Activated T-cell treated with anti-CD3 and anti-CD28 coated beads, Interleukin-2, amount 50 U/mL, for 48 hours (primary cell): Measurements from ENCODE around the gene FFAR2.
"Not testable (repeated sequence)": the region's sequence is repeated elsewhere in the genome, so short reads cannot be mapped to it uniquely, and the experiment has no call there.

Experiments
- DNase-seq, 2 experiments: peaks; one replicate each; pipeline ENCODE4 v3.0.0-alpha.2; 2020

Gene FFAR2

DNA sequence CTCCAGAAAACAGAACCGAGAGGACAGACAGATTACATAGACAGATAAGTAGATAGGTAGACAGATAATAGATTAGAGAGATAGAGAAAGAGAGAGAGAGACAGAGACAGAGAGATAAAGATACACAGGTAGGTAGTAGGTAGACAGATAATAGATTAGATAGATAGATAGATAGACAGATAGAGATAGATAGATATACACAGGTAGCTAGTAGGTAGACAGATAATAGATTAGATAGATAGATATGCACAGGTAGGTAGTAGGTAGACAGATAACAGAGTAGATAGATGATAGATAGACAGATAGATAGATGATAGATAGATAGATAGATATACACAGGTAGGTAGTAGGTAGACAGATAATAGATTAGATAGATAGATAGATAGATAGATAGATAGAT lies 10.1 kb downstream of the FFAR2 start:
- no peak for DNase-seq

DNA sequence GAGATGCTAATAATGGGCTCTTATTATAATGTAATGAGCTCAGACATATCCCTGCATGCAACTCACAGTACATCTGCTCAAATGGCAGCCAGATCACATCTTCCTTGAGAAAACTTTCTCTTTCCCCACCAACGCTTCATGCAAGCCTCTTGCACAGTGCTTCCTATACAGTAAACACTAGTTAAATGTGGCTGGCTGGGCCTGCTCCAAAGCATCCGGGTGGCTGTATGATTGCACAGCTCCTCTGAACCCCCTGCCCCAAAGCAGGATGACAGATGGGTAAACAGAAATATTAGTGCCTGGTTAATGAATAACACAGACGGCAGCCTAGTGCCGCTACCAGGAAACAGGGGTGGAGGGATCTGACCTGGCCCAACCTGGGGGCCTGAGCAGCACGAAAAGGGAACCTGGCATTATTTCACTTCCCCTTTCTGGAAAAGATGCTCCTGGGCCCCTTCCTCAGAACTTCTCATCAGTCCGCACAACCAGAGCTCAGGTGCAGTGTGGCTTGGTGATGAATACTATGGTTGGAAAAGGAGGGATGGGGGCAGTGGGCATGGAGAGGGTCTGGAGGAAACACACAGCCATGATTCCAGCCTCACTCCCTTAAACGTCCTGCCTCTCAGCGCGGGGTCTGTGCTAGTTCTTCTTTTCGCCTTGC lies 10.8 kb downstream of the FFAR2 start:
- no peak for DNase-seq

DNA sequence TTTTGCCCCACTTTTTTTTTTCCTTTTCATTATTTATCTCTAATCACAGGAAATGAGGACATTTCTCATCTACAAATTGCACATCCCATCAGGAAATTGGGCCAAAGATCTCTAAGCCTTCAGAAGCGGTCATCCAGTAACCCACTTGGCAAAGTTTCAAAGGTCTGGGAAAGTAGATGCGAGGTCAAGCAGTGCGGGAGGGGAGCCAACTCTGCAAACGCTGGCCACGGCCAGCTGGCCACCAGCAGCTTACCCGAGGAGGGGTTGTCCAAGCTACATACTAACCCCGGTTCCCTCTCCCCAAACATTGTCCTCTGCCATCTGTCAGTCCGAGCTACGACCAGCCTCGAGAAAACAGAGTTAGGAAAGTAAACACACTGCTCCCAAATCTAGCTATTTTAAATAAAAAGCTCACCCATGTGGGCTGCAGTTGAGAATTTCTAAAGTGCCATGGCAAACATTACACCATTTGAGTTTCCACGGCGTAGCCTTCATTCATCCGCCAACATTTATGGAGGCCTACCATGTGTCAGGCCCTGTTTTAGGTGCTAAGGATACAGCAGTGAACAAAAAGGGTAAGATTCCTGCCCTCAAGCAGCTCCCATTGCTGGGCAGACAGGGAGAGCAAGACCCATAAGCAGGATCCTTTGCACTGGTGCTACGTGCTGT lies 11.5 kb downstream of the FFAR2 start:
- DNase-seq = no peak

DNA sequence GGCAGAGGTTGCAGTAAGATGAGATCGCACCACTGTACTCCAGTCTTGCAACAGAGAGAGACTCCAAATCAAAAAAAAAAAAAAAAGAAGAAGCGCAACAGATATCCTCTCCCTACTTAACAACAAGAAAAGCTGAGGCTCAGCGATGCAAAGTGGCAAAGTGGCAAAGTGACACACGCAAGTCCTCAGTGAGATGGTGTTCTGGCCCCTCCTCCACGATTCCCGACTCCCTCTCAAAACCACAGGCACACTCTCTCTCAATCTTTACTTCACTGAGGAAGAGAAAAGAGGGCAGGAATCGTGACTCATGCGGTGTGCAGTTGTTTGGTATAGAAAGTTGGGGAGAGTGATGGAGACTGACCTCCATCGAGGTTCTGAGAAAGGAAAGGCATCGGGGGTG lies 12.6 kb downstream of the FFAR2 start:
- no peak for DNase-seq

DNA sequence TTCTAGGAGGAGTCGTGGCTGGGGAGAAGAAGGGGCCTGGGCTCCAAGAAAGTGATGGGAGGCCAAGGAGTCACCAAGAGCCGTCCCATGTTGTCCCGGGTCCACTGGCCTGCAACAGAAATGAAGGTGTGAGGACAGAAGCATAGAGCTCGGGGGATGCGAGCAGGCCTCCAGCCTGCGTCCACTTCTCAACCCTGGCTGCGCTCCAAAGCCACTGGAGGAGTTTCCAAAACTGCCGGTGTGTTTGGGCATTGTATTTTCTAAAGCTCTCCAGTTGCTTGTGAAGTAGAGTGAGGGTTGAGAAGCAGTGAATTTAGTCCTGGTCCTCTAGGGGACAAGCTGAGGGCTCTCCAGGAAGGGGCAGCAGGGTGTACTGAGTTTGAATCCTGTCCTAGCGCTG lies 13.0 kb downstream of the FFAR2 start:
- no peak for DNase-seq

DNA sequence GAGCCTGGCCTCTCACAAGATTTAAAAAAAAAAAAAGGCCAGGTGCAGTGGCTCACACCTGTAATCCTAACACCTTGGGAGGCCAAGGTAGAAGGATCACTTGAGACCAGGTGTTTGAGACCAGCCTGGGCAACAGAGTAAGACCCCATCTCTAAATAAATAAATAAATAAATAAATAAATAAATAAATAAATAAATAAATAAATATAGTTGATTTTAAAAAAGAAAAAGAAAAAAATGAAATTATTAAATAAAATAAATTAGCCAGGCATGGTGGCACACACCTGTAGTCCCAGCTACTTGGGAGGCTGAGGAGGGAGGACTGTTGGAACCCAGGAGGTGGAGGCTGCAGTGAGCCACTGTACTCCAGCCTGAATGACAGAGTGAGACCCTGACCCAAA lies 13.7 kb downstream of the FFAR2 start:
- DNase-seq = not testable (repeated sequence)

DNA sequence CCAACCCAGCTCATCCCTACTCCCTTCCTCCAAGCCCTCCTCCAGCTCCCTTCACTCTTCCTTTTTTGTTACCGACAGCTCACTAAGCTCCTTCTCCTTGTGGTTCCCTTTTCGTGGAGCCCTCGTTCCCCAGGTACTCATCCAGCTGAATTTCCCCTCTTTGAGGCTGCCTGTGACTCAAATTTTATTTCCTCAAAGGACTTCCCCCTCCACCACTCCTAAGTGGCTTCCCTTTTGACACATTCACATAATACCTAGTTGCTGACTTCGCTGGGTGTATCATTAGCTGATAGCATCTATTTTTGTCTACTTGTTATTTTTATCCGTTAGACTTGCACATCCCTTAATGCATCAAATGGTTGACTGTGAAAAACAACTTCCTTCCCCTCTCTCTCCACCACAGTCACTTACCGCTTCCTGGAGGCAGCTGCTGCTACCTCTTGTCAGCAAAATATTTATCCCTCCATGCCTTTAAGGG lies 14.5 kb downstream of the FFAR2 start:
- peak in 1 of 2 experiments; percentile 28 for DNase-seq

DNA sequence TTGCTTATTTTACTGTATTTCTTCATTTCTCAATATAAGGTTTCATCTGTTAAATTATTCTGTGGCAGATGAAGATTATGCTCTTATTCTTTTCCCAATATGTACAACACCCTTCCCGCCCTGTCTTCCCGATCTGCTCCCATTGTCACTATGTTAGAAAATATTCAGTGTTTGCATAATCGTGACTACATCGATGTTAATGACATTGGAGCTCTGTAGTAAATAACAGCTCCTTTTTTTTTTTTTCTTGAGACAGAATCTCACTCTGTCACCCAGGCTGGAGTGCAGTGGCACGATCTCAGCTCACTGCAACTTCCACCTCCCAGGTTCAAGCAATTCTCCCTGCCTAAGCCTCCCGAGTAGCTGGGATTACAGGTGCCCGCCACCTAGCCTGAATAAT lies 14.9 kb downstream of the FFAR2 start:
- not testable (repeated sequence) for DNase-seq

DNA sequence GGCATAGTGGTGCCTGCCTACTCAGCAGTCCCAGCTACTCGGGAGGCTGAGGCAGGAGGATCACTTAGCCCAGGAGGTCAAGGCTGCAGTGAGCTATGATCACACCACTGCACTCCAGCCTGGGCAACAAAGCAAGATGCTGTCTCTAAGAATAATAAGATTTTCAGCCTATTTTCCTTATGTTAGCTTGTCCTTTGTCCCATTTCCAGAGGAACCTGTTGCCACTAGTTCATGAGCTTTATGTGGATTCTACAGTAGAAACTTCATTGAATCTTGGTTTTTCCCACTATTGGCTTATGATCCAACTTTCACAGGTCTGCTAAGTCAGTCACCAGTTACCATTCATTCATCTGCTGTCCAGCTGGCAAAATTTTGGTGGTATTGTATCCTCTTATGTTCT lies 18.2 kb downstream of the FFAR2 start:
- DNase-seq = no peak

DNA sequence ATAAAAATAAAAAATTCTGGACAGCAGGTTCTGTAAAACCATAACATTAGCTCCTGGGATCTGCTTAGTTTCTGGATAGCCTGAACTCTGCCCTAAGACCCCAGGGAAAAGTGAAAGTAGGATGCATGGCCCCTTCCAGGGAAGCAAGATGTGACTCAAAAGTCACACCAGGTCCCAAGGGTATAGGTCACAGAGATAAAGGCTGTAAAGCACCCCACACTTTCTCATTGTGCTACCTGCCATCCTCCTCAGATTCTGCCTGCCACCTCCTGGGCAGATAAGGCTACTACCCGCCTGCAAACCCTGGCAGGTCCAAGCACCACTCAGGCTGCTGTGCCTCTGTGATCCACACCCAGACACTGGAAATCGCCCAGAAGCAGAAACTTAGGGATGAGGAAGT lies 20.6 kb downstream of the FFAR2 start:
- peak; percentile 68 to 75 for DNase-seq

DNA sequence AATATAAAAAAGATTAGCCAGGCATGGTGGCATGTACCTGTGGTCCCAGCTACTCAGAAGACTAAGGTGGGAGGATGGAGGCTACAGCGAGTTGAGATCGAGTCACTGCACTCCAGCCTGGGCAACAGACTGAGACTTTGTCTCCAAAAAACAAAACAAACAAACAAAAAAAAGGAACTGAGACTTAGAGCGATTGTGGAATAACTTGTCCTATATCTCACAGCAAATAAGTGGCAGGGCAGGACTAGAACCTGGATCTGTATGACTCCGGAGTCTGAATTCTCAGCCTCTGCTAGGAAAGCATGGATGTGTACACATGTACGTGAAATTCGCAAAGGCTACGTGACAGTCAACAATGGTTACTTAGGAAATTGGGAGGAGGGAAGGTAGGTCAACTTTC lies 22.1 kb downstream of the FFAR2 start:
- no peak for DNase-seq

DNA sequence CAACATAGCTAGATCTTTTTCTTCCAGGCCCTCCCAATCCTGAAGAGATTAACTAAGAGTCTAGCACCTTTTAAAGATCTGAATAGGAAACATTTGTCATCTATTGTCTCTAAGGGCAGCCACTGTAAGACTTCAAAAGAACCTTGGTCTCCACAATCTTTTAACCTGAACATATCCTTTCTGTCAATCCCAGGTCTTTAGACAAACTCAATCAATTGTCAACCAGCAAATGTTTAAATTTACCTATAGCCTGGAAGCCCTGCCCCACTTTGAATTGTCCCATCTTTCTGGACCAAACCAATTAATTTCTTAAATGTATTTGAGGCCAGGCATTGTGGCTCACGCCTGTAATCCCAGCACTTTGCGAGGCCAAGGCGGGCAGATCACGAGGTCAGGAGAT lies 23.0 kb downstream of the FFAR2 start:
- not testable (repeated sequence) for DNase-seq

DNA sequence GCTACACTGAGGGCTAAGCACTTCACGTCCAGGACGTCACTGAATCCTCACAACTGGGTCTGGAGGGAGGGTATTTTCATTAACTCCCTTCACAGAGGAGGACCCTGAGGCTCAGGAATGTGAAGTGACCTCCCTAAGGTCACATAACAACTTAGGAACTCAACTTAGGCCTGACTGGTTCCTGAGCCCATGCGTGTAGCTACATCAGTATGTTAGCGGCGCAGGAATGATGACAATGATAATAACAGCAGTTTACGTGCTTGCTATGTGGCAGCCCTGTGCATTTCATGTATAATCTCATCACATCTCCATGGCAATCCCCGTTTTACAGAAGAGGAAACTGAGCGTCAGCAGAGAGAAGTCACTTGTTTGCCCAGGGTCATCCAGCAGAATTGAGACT lies 23.9 kb downstream of the FFAR2 start:
- no peak for DNase-seq

DNA sequence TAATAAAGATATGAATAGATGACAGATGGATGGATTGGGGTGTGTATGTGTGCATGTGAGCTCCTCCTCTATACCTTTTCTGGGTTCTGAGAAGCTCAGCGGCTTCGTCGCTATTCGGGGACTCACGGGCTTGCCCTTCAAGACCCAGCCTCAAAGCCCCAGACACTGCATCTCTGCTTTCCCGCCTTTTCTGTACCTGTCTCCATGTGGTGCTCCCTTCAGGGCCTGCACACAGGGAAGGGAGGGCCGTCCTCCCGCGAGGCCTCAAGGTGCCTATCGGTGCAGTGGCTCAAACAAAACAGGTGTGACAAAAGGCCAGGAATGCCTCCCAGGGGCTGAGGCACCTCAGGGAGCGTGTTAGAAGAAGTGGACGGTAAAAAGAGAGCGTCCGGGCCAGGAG lies 26.0 kb downstream of the FFAR2 start:
- no peak for DNase-seq

DNA sequence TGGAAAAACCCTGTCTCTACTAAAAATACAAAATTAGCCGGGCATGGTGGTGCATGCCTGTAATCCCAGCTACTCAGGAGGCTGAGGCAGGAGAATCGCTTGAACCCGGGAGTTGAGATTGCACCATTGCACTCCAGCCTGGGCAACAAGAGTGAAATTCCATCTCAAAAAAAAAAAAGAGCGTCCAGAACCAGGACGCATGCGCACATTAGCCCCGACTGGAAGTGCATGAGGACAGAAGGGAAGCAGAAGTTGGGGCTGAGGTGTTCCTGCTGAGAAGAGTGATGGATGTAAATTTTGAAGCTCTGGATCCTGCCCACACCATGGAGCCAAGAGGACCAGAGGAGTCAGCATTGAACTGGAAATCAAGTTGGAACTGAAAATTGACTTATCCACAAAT lies 26.5 kb downstream of the FFAR2 start:
- not testable (repeated sequence) for DNase-seq

DNA sequence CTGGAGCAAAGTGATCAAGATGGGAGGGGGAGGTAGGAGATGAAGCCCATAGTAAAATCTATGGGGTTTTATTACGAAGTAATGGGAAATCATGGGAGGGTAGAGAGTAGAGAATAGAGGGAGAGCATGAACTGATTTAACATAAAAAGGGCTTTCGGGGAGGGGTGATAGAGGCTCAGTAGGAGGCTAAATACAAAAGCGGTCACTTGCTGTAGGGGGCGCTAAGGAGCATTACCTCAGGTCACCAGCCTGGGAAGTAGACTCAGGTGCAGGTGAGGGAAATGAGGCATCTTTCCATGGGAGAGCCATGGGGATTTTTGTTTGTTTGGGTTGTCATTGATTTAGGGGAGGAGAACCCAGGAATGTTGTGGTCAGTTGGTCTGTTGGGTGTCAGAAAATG lies 28.1 kb downstream of the FFAR2 start:
- peak; percentile 33 to 45 for DNase-seq

DNA sequence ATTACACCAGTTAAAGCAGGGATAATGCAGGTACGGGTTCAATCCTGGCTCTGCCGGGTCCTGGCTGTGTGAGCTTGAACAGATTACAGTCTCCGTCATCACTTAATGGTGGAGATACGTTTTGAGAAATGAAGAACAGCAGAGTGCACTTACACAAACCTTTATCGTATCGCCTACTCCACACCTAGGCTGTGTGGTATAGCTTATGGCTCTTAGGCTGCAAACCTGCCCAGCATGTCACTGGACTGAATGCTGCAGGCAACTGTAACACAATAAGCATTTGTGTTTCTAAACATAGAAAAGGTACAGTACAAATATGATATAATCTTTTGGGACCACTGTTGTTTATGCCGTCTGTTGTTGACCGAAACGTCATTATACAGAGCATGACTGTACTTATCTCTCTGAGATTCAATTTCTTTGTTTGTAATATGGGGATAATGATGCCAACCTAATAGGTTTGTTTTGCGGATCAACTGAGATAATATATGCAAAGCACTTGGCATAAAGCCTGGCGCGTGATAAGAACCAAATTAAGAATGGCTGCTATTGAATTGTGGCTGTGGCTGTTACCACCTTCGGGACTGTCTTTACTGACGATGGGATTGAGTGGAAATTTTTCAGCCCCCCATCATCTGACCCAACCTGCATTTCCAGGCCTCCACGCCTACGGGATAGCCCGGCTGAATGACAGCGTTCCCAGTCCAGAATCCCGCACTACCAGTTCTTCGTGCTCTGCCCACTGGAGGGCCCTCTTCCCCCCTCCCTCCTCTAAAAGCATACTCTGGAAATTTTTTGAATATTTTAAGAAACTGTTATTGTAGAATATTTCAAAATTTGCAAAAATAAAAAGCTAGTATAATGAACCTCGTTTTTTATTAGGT lies 31.0 kb downstream of the FFAR2 start:
- DNase-seq = no peak

DNA sequence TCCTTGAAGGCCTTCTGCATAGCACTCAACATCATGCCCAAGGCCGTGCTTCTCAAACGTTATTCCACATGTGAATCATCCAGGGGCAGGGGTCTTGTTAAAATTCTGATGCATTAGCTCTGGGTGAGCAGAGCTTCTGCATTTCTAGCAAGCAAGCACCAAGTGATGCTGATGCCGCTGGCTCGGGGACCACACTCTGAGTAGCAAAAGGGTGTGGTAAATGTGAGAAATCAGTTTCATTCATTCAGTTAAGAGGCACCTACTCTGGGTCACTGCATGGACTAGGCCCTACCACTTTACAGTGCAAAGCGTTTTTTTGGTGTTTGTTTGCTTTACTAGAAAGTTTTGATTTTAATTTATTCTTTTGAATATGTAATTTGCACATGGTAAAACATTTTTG lies 35.0 kb downstream of the FFAR2 start:
- DNase-seq = no peak

DNA sequence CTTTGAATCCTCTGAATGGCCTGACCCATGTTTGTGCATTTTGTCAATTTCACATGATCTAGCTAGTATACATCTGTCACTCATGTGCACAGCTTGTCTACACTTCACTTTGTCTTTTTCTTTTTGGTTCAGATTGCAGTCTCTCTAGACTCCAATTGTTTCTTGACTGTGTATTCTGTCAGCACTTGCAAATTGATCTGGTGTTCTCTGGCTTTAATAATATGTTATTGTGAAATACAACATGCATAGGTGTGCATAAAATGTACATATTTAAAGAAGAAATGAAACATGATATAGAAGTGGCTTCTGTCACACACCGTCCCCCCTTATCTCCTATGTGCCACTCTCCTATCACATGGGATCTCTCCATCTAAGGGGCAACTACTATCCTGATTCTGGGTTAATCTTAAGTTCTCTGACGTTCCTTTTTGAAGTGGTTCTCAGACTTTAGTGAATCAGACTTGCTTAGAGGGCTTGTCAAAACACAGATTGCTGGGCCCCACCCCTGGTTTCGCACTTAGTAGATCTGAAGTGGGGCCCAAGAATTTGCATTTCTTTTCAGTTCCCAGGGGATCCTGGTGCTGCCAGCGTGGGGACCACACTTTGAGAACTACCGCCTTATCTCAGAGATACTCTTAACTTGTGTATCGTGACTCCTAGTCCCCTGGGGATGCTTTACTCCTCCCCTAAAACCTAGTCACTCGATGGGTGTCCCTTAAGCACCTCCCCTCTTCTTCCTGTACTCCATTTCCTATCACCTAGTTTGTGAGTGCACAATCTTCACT lies 36.4 kb downstream of the FFAR2 start:
- DNase-seq = peak in 1 of 2 experiments; percentile 35

DNA sequence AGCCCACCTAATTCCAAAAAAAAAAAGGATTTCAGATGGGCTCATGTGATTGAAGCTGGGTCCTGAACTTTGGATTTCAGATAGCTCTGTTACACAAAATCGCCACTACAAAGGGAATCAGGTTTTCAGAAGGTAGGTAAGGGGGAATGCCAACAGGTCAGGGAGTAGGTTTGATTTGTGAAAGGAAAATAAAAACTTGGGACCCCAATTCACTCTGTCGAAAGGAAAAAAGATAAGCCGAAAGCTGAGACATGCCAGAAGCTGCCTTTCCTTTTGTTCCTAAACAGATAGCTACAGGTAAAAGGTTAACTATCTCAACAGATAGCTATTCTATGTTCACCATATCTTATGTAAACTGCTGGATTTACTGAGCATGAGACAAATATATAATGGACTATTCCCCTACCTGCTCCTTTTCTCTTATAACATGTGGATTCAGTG lies 38.2 kb downstream of the FFAR2 start:
- no peak for DNase-seq

DNA sequence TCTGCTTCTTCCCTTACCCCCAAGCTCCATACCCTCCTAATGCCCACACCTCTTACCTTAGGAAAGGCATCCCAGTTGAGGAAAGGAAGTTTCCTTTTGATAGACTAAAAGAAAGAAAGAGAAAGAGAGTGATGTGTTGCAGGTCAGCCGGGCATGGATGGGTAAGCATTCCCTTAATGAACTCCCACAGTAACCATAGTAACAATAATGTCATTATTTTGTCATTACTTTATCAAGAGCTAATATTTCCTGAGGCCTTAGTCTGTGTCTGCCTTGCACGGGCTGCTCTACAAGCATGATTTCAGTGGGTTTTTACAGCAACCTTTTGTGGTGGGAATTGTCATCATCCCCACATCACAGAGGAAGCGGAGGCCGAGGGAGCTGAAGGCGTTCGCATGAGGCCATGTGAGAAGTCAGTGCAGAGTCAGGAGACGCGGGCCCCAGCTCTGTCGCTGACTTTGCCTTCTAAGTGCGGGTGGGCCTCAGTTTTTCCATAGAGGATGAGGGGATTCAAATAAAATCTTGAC lies 39.7 kb downstream of the FFAR2 start:
- DNase-seq = no peak

DNA sequence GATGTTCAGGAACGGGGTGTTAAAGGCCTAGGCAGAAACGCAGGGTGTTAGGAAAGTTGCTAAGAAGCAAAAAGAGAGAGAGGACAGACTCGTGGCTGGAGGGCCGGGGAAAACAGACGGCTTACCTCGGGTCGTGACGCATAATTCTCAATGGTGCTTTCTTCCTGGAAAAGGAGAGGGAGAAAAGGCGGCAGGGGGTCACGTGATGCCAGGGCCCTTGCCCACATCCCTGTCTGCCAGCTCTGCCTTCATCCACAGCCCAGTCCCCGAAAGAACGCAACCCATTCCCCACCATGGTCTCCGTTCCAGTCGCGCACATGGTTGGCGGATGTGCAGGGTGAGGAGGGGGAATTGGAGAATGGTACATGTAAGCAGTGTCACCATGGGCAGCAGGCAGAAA lies 40.6 kb downstream of the FFAR2 start:
- no peak for DNase-seq

DNA sequence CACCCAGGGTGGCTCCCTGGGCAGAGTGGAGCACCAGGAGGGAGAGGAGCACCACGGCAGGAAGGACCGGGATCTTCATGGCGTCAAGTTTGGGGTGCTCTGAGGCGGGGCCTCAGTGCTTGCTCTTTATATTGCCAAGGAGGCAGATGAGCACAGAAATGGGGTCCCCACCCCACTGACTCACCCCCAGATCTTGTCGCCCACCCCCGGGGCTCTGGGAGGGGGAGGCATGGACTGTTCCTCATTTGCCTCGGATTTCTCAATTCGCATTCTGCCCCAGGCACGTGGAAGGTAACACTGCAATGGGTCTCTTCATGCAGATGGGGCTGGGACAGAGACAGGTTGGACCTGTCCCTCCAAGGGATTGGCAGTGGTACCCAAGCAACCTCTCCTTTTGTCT lies 42.3 kb downstream of the FFAR2 start, which contains the start of gene KRTDAP:
Gene KRTDAP, minus strand, starts transcription at position 101 of the 400 bp plus-strand sequence. Its CDS starts 22 bp downstream, at position 79.
- no peak for DNase-seq
